ENCODE data around the gene PRR20E. TPM values are rescaled to one million over a fixed set of nuclear protein-coding genes. Genes with fewer than 3 reads are reported as not detected.

Gene PRR20E
- not detected for total RNA-seq

DNA sequence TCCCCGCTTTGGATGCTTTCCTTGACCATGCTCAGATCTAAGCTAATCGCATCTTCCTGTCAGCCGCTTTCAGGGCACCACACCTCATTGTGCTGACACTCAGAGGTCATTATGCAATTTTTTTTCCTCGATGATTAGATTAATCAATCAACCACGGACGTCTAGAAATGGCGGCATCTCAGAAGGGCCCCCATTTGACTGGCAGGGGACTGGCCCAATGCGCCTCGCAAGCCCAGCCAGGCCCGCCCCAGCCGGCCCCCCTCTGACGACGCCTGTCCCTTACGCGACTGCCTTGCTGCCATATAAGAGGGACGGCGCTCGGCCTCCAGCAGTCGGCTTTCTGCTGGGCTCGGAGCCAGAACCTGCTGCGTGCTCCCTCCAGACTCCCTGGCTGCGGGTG, at the start of gene PRR20E:
TSS of gene PRR20E (plus strand) at position 301 of the 400 bp plus-strand sequence. CDS start 387 bp downstream, outside the sequence.

DNA sequence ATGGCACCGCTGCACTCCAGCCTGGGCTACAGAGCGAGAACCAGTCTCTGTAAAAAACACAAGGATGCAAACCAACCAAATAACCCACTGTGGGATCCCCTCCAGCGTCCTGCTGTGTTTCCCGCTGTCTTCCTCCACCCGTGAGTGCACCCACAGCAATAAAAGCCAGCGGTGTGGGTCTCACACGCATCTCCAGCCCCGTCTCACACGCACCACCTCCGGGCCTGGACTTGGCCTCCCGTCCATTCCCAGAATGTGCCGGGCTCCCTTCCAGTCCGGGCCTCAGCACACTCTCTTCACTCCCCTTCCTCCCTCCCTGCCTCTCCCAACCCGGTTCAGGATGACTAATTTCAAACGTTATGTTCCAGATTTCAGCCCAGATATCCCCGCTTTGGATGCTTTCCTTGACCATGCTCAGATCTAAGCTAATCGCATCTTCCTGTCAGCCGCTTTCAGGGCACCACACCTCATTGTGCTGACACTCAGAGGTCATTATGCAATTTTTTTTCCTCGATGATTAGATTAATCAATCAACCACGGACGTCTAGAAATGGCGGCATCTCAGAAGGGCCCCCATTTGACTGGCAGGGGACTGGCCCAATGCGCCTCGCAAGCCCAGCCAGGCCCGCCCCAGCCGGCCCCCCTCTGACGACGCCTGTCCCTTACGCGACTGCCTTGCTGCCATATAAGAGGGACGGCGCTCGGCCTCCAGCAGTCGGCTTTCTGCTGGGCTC, 26.6 kb upstream of the PRR20E start, which contains the start of gene PRR20A:
TSS of gene PRR20A (plus strand) at position 684 of the 734 bp plus-strand sequence. CDS start 387 bp downstream, outside the sequence.

DNA sequence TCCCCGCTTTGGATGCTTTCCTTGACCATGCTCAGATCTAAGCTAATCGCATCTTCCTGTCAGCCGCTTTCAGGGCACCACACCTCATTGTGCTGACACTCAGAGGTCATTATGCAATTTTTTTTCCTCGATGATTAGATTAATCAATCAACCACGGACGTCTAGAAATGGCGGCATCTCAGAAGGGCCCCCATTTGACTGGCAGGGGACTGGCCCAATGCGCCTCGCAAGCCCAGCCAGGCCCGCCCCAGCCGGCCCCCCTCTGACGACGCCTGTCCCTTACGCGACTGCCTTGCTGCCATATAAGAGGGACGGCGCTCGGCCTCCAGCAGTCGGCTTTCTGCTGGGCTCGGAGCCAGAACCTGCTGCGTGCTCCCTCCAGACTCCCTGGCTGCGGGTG, 19.8 kb upstream of the PRR20E start, which contains the start of gene PRR20B:
TSS of gene PRR20B (plus strand) at position 301 of the 400 bp plus-strand sequence. CDS start 387 bp downstream, outside the sequence.

DNA sequence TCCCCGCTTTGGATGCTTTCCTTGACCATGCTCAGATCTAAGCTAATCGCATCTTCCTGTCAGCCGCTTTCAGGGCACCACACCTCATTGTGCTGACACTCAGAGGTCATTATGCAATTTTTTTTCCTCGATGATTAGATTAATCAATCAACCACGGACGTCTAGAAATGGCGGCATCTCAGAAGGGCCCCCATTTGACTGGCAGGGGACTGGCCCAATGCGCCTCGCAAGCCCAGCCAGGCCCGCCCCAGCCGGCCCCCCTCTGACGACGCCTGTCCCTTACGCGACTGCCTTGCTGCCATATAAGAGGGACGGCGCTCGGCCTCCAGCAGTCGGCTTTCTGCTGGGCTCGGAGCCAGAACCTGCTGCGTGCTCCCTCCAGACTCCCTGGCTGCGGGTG, 13.2 kb upstream of the PRR20E start, which contains the start of gene PRR20C:
TSS of gene PRR20C (plus strand) at position 301 of the 400 bp plus-strand sequence. CDS start 387 bp downstream, outside the sequence.

GRCh38 chr13:57160332-57160731, 6.7 kb upstream of the PRR20E start, which contains the start of gene PRR20D:
Gene PRR20D (plus strand): TSS chr13:57160632. CDS start chr13:57161019, 387 bp downstream.

Small RNAs within 50 kb of the gene (small RNA-seq; reads per million reads assigned to genes)
- gene PRR20FP = not detected

Other genes with a start within 250 kb of the PRR20E start
- not detected for gene PRR20A, start 26.3 kb upstream of the PRR20E start, total RNA-seq
- not detected for gene PRR20B, start 19.7 kb upstream of the PRR20E start, total RNA-seq
- gene PRR20C, start 13.1 kb upstream of the PRR20E start, total RNA-seq = not detected
- not detected for gene PRR20D, start 6.6 kb upstream of the PRR20E start, total RNA-seq